ENCODE results near the gene GOLPH3L.
"Not testable (repeated sequence)": the region's sequence is repeated elsewhere in the genome, so short reads cannot be mapped to it uniquely, and the experiment has no call there.

The GOLPH3L gene

DNA sequence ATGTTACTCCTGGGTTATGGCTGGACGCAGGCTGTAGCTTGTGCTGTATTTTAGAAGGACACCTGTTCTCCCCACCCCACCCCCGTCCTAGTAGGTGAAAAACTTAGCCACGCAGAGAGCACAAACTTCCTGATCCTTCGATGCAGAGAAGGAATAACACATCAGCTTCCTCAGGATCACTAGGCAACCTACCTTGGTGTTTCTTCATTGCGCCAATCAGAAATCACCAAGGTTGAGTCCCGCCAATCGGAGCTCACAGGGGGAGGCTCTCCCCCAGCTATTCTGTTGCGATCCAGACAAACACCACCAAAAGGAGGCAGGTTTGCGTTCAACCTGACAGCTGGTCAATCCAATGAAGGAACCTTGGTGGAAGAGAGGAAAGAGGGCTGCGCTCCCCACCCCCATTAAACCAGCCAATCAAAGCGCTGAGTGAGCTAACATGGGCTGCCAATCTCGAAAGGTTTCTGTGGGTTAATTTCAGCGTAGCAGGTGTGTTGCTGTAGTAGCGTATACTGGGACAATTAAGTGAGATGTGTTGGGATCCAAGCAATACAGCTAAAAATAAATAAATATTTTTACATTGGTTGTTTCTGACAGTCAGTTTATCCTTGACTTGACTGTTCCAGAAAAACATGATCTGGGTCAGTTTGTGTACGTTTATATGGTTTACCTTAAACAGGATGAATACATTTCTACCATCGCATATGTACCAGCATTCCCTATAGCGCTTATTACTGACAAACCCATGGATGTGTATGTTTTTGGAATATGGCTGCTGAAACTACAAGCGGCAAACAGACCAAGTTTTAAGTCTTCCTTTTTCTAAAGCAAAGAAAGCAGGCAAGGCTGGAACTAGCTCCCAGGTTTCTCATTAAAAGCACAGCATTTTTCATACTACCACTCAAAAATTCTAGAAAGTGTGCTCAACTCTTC, at the start of gene GOLPH3L:
Gene GOLPH3L, minus strand, starts transcription at position 160 of the 933 bp plus-strand sequence. CDS start 2,316 bp downstream, outside the sequence.
- DNase-seq (ENCODE audit: low spot score), result peak; percentile 84
- in situ Hi-C loops (cut with MboI; ENCODE audit: low pct_unique_long_range_greater_than_20kb, low sequenced_read_pairs, unreplicated experiment), result no loop called here
- TF ChIP-seq, protein P1, sequence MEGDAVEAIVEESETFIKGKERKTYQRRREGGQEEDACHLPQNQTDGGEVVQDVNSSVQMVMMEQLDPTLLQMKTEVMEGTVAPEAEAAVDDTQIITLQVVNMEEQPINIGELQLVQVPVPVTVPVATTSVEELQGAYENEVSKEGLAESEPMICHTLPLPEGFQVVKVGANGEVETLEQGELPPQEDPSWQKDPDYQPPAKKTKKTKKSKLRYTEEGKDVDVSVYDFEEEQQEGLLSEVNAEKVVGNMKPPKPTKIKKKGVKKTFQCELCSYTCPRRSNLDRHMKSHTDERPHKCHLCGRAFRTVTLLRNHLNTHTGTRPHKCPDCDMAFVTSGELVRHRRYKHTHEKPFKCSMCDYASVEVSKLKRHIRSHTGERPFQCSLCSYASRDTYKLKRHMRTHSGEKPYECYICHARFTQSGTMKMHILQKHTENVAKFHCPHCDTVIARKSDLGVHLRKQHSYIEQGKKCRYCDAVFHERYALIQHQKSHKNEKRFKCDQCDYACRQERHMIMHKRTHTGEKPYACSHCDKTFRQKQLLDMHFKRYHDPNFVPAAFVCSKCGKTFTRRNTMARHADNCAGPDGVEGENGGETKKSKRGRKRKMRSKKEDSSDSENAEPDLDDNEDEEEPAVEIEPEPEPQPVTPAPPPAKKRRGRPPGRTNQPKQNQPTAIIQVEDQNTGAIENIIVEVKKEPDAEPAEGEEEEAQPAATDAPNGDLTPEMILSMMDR (IDR thresholded peaks at IDR 0.05; ENCODE audit: extremely low read depth, insufficient read depth, missing control alignments), result no peak

DNA sequence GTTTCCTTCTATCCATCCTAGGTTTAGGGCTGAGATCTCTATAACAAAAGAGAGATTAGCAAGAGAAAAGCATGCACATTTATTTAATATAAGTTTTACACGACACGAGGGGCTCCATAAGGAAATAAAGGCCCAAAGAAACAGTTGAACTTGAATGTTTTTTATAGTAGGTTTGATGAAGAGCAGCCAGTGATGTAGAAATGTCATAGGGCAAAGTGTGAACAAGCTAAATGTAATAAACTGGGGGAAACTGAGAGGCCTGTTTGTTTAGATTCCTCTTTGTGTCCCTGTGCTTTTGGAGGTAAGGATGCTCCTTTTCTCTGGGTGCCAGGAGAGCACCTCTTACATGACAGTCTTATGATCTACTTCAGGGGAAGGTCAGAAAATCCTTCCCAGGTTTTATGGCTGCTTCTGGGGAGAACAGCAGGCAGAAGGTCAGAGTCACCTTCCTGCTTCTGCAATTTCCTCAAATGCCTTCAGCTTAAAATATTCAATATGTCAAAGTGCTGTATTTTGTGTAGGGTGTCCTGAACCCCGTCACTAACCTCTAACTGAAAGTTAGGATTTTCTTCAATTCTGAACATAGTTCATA, 33.3 kb upstream of the GOLPH3L start:
- in situ Hi-C loops (cut with MboI; ENCODE audit: low pct_unique_long_range_greater_than_20kb, low sequenced_read_pairs, unreplicated experiment), result no loop called here
- DNase-seq (ENCODE audit: low spot score), result no peak
- TF ChIP-seq, protein P1 (IDR thresholded peaks at IDR 0.05; ENCODE audit: extremely low read depth, insufficient read depth, missing control alignments), result no peak

DNA sequence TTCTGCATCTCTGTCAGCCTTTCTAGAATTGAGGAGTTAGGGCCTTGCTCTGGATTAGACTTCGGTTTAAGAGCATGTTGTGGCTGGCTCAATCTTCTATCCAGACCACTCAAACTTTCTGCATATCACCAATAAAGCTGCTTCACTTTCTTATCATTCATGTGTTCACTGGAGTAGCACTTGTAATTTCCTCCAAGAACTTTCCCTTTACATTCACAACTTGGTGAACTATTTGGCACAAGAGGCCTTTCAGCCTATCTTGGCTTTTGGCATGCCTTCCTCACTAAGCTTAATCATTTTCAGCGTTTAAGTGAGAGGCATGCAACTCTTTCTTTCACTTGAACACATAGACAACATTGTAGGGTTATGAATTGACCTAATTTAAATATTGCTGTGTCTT, 27.4 kb upstream of the GOLPH3L start:
- no peak for DNase-seq (ENCODE audit: low spot score)
- TF ChIP-seq, protein P1 (IDR thresholded peaks at IDR 0.05; ENCODE audit: extremely low read depth, insufficient read depth, missing control alignments), result no peak
- in situ Hi-C loops (cut with MboI; ENCODE audit: low pct_unique_long_range_greater_than_20kb, low sequenced_read_pairs, unreplicated experiment), result no loop called here

DNA sequence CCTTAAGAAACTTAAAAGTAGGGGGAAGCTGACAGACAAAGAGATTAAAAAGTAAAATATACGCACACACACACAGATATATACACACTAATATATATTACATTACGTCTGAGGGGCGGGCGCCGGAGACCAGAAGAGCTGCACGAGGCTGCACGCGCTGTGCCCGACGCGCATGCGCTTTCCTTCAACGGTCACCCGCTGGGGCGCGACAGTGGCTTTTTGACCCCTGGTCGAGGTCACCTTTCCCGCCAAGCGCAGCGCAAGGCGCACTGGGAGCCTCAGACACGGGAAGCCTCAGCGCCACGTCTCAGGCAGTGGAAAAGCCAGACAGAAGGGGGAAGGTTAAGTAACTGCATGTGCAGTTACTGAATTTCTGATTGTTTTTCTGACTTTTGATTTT, 23.7 kb upstream of the GOLPH3L start, which contains the start of gene HORMAD1:
Gene HORMAD1, minus strand, starts transcription at position 193 of the 400 bp plus-strand sequence. CDS start 1,390 bp downstream, outside the sequence.
- DNase-seq (ENCODE audit: low spot score), result no peak
- TF ChIP-seq, protein P1 (IDR thresholded peaks at IDR 0.05; ENCODE audit: extremely low read depth, insufficient read depth, missing control alignments), result no peak
- in situ Hi-C loops (cut with MboI; ENCODE audit: low pct_unique_long_range_greater_than_20kb, low sequenced_read_pairs, unreplicated experiment), result no loop called here

DNA sequence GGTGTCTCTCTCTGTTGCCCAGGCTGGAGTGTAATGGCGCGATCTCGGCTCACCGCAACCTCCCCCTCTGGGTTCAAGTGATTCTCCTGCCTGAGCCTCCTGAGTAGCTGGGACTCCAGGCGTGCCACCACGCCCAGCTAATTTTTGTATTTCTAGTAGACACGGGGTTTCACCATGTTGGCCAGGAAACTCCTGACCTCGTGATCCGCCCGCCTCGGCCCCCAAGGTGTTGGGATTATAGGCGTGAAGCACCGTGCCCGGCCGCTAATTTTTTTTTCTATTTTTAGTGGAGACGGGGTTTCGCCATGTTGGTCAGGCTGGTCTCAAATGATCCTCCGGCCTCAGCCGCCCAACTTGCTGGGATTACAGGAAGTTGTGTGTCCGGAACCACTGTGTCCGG, 23.1 kb upstream of the GOLPH3L start:
- TF ChIP-seq, protein P1 (IDR thresholded peaks at IDR 0.05; ENCODE audit: extremely low read depth, insufficient read depth, missing control alignments), result no peak
- no peak for DNase-seq (ENCODE audit: low spot score)
- in situ Hi-C loops (cut with MboI; ENCODE audit: low pct_unique_long_range_greater_than_20kb, low sequenced_read_pairs, unreplicated experiment), result no loop called here

DNA sequence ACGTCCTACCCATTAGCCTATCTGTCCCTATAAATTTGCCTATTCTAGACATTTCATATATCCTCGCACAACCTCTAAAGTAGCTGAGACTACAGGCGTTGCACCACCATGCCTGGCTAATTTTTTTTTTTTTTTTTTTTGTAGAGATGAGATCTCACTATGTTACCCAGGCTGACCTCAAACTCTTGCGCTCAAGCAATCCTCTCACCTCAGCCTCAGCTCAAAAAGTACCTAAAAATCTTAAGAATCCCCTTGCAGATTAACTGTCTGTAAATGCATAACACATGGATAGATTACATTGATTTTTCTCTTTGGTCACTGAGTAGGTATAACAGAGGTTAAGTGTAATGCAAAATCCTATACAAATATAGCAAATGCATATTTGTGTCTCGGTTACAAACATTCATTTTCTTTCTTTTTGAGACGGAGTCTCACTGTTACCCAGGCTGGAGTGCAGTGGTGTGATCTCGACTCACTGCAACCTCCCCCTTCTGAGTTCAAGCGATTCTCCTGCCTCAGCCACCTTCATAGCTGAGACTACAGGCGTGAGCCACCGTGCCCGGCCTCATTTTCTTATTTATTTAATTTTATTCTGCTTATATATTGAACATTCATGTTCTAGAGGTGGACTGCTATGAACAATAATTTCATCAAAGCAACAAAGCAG, 21.4 kb upstream of the GOLPH3L start:
- DNase-seq (ENCODE audit: low spot score), result no peak
- in situ Hi-C loops (cut with MboI; ENCODE audit: low pct_unique_long_range_greater_than_20kb, low sequenced_read_pairs, unreplicated experiment), result no loop called here
- TF ChIP-seq, protein P1 (IDR thresholded peaks at IDR 0.05; ENCODE audit: extremely low read depth, insufficient read depth, missing control alignments), result no peak

DNA sequence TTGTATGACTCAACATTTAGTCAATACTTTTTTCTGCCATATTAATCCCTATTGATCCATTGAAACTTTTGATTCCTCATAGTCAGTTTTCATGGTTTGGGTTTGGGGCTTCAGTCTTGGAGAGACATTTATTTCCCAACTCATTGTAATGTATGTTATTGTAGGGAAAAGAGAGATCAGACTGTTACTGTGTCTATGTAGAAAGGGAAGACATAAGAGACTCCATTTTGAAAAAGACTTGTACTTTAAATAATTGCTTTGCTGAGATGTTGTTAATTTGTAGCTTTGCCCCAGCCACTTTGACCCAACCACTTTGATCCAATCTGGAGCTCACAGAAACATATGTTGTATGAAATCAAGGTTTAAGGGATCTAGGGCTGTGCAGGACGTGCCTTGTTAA, 12.1 kb upstream of the GOLPH3L start:
- DNase-seq (ENCODE audit: low spot score); in situ Hi-C loops (cut with MboI; ENCODE audit: low pct_unique_long_range_greater_than_20kb, low sequenced_read_pairs, unreplicated experiment): not testable (repeated sequence)
